Stimulated activated CD8-positive, alpha-beta memory T cell treated with anti-CD3 and anti-CD28 coated beads, Interleukin-4, amount 100 ng/mL, for 24 hours (primary cell): Measurements from ENCODE around the gene STK38.
"Not testable (repeated sequence)": the region's sequence is repeated elsewhere in the genome, so short reads cannot be mapped to it uniquely, and the experiment has no call there.

ENCODE experiments used
- DNase-seq: peaks from one replicate; pipeline ENCODE4 v3.0.0-alpha.2; 2020; ENCODE audit warnings: low read depth

The STK38 gene

DNA sequence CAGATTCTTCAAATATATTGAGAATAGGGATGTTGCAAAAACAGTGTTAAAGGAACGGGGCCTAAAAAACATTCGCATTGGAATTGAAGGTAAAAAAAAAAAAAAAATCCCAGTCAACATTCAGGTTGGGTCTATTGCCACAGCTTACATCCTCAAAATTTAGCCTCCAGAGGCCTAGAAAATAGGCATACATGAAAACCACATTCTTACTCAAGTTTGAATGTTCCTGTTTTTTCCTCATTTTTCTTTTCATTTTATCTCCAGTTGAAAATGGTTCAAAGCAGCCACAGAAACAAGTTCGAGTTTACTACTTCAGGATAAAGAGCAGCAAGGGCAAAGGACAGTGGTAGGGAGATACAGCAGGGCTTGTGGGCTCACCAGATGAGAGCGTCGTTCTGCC is 62.5 kb downstream of the STK38 start:
- no peak for DNase-seq

DNA sequence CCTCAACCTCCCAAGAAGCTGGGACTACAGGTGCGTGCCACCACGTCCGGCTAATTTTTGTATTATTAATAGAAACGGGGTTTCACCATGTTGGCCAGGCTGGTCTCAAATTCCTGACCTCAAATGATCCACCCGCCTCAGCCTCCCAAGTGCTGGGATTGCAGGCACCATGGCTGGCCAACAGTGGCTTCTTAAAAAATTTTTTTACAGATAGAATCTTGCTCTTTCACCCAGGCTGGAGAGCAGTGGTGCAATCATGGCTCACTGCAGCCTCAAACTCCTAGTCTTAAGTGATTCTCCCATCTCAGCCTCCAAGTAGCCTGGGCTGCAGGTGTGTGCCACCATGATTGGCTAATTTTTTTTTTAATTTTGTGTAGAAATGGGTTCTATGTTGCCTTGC is 64.0 kb downstream of the STK38 start:
- not testable (repeated sequence) for DNase-seq

DNA sequence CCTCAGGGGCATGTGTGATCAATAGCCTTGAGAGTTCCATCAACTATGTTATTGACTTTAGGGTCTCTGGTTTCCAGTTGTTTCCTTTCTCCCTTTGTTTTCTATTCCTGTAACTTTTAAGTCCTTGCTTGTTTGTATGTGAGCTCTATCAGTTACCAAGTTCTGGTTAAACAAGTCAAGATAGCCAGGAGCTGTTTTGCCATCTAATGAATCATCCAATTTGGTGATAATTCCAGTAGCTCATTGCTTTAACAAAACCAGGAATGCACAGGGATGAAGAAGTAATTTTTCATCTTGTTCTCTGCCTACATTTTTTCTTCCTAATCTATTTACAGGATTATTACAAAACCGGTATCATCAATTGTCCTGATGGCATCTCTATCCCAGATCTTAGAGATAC is 68.0 kb downstream of the STK38 start:
- DNase-seq: no peak

DNA sequence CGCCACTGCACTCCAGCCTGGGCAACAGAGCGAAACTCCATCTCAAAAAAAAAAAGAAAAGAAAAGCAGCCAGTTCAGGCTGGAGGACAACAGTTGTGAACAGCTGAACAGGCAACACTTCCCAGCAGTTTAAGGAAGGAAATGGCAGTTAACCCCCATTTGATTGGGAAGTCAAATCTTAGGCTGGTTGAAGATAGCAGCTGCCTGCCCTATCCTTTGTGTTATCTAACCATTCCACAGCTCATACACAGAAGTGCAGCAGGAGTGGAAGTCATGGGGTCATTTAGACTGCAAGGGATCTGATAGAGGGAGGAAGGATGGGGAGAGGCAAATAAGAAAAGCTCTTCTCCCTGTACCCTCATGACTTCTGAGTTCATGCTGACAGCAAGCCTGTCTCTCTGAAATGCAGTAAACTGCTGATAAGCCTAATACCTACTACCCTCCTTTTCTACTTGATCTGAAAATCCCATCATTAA is 69.2 kb downstream of the STK38 start:
- no peak for DNase-seq

DNA sequence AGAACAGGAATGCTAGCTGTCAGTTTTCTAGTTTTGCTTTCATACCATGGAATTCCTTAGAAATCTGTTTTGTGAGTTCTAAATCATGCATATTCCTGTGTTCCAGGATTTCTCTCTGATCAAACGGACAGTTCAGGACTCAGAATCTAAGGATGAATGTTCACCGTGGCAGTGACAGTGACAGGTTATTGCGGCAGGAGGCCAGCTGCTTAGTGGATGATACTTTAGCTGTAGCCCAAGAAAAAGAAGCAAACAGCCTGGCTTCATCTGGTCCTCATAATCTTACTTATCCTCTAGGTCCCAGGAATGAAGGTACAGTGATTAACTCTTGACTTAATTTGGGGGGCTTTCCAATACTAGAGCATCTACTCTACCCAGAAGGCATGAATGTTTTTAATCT is 77.3 kb downstream of the STK38 start:
- DNase-seq: no peak

DNA sequence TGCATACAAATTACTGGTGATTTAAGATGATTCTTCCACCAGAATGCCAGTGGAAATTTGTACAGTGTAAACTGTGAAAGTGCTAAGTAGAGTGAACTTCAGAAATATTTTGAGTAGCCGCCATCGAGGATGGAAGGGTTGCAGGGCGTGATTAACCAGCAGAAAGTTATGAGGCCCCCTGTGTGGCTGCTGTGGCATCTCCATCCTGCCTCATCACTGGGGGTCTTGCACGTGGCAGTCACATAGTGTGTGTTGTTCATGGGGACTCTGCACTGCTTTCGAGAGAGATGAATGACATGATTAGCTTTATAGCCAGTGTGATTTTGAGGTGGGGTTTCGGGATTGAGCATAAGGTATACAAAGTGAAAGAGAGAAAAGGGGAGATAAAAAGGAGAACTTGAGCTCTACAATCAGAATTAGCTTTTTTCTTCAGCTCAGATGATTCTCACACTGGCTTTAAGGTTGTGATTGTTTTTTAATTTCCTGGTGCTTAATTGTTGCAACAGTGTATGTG is 78.1 kb downstream of the STK38 start:
- DNase-seq: no peak

DNA sequence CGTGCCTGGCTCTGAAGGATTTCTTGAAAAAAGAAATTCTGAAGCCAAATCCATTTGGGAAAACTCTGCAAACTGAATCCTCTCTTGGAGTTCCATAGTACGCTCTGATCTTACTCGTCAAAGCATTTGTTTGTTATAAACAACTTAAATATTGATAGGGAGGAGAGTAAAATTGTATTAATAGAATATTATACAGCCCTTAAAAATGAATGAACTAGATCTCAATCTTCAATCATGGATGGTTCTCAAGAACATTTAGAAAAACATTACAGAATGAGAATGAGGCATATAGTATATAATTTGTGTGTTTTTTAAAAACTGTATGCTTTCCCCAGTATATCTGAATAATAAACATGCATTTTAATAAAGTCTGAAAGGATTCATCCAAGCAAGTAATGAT is 79.7 kb downstream of the STK38 start:
- no peak for DNase-seq

DNA sequence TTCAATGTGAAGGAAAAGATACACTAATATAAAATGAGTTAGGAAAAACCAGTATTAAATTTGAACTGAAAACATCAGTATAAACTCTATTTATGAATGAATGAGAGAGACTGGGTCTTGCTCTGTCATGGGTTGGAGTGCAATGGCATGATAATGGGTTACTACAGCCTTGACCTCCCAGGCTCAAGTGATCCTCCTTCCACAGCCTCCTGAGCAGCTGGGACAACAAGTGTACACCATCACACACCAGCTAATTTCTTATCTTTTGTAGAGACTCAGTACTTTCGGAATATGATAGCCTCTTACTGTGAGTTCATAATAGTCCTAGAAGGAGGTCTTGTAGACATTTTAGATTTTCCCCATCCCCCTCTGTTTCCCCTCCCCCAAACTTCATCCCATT is 83.0 kb downstream of the STK38 start:
- no peak for DNase-seq

DNA sequence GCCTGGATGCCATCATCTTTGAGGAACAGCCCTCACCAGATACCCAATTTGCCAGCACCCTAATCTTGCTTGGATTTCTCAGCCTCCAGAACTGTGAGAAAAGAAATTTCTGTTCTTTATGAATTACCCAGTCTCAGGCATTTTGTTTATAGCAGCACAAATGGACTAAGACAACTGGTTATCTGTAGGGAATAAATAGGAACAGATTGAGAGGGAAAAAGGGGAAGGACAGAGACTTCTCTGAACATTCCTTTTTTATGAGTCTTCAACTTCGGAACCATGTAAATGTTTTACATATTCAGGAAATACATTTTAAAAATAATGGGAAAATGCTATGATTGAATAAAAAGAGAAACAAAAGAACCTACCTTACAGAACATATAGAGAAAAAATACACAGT is 83.6 kb downstream of the STK38 start:
- no peak for DNase-seq

DNA sequence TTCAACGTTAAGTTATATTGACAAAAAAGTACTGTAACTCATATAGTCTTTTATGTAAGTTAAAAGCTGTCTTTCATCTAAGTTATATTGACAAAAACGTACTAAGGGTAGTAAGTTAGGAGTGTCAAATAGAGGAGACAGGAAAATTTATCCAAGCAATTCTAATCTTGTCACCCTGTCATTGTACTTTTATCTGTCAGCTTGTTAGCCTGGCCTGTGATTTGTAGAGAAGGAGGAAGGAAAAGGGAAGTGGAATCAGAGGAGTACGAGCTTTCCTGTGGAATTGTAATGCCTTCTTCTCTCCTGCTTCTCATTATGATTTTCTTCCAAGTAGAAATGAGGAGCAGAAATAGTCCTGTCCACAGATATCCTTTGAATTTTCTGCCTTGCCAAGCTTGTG is 85.6 kb downstream of the STK38 start:
- DNase-seq: no peak

DNA sequence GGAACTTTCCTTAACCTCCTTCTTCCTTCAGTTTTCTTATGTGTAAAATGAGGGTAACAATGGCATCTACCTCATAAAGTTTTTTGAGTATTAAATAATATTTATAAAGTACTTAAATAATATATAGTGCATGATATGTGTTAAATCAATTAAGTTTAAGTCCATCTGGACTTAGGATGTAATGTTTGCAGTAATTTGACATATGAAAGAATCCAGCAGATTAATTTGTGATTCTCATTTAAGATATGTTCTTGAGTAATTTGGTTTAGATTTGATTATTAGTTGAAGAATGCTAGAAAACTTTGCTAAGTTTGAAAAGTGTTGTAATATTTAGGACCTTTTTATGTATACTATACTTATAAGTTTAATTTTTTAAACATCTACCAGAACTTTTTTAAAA is 86.4 kb downstream of the STK38 start:
- DNase-seq: no peak

DNA sequence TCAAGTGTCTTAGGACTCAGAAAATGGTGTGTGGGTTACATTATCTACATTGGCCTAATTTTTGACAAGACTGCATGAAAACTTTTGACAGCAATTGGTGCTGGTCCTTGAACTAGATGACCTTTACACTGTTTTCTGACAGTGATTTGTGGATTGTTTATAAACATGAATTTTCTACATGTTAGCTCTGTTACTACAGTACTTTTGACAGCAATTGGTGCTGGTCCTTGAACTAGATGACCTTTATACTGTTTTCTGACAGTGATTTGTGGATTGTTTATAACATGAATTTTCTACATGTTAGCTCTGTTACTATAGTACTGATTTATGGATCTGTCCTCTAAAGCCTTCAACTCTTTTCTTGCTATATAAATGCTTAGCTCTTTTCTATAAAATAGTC is 87.8 kb downstream of the STK38 start:
- no peak for DNase-seq

DNA sequence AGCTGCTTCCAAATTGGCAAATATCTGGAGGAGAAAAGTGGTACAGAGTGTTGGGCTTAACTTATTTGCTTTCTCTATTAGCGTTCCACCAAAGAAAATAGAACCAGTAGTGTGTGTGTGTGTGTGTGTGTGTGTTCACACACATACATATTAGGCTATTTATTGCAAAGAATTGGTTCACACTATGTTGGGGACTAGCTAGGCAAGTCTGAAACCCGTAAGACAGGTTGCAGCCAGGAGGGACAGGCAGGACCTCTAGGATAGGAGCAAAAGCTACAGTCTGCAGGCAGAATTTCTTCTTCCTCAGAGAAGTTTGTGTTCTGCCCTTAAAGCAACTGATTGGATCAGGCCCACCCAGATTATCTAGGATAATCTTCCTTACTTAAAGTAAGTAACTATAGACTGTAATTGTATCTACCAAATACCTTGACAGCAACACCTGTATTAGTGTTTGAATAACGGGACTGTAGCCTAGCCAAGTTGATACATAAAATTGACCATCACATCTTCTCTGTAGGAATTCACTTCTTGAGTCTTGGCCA is 91.7 kb downstream of the STK38 start:
- no peak for DNase-seq

DNA sequence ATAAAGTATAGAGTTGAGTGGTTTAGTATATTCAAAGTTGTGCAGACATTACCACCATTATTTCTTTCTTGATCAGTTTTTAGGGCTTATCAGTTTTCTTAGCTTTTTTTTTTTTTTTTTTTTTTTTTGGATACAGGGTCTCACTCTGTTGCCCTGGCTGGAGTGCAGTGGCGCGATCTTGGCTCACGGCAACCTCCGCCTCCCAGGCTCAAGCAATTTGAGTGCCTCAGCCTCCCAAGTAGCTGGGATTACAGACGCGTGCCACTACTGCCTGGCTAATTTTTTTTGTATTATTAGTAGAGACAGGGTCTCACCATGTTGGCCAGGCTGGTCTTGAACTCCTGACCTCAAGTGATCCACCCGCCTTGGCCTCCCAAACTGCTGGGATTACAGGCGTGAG is 94.4 kb downstream of the STK38 start:
- not testable (repeated sequence) for DNase-seq

DNA sequence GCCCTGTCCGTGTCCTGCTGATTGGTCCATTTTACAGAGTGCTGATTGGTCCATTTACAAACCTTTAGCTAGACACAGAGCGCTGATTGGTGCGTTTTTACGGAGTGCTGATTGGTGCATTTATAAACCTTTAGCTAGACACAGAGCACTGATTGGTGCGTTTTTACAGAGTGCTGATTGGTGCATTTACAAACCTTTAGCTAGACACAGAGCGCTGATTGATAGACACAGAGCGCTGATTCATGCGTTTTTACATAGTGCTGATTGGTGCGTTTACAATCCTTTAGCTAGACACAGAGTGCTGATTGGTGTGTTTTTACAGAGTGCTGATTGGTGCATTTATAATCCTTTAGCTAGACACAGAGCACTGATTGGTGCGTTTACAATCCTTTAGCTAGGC is 98.1 kb downstream of the STK38 start:
- DNase-seq: not testable (repeated sequence)

DNA sequence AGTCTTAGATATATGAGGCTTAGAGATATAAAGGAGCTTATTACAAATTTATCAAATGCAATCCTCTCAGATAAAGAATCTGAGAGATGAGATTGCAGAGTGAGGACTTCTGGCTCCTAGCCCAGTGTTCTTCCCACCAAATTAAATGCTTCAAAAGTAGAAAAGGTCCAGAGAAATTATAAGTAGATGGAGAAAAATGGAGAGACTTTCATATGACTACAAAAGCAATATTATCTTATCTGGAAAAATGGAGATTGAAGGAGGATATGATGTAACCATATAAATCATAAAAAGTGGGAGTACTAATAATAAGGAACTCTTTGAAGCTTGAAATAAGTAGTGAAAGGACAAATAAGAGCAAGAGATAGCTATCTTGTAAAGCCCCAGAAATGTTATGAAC is 101.7 kb downstream of the STK38 start:
- DNase-seq: no peak

DNA sequence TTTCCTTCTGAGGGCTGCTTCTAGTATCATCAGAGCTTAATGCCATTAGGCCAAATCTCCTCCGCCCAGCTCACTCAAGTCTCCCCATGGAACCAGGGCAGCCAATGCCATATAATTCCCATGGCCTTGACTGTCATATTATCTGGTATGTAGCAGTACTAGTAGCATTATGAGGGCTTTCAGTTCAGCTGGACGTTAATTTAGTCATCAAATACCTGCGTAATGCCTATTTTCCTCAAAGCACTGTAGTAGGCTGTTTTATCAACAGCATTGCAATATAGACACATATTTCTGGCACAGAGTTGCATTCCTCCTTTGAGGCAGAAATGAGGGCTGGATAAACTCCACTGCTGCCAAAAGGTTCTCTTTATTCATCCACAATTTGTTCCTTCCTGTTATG is 102.8 kb downstream of the STK38 start:
- DNase-seq: no peak
